Mucosa of gallbladder (tissue), 1 donor: ENCODE data around the gene CAMK2A. TPM values are rescaled to one million over a fixed set of nuclear protein-coding genes. Genes with fewer than 3 reads are reported as not detected.
"Not testable (repeated sequence)": the region's sequence is repeated elsewhere in the genome, so short reads cannot be mapped to it uniquely, and the experiment has no call there.

Experiments
- DNase-seq: peaks from one replicate; pipeline ENCODE4 v3.0.0-alpha.2; 2020; ENCODE audit warnings: low spot score
- total RNA-seq: library from RNA; stranded (reverse); gene quantifications from one replicate; pipeline ENCODE4 v1.2.1, GENCODE V29; 2021
- donor health status: DM: no; HTN: no; CAD: no.

Gene CAMK2A
- total RNA-seq, 1 donor from 2014 or later, result 5.0 TPM

GRCh38 chr5:150255659-150256409 is 33.7 kb downstream of the CAMK2A start:
- DNase-seq, result no peak

DNA sequence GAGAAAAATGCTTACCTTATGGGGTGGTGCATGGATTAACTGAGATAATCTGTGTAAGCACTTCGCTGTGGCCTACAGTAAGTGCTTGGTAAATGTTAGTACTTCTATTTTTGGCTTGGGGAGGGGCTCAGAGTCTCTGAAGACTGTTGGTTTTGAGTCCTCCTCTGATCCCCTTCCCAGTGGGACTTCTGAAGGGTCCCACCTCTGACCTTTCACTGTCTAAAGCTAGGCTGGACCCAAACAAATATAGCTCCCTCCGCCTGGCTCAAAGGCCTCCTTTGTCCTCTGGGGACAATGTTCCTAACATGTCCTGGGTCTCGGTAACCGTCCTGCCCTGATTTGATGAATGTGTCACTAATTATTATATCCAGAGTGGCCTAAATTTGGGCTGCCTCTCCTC is 34.8 kb downstream of the CAMK2A start:
- DNase-seq, result no peak

- DNase-seq, result no peak
These were observed 35.2 kb downstream of the CAMK2A start for GRCh38 chr5:150254363-150254762.

- DNase-seq, result no peak
These were observed 36.0 kb downstream of the CAMK2A start for GRCh38 chr5:150253416-150254208.

DNA sequence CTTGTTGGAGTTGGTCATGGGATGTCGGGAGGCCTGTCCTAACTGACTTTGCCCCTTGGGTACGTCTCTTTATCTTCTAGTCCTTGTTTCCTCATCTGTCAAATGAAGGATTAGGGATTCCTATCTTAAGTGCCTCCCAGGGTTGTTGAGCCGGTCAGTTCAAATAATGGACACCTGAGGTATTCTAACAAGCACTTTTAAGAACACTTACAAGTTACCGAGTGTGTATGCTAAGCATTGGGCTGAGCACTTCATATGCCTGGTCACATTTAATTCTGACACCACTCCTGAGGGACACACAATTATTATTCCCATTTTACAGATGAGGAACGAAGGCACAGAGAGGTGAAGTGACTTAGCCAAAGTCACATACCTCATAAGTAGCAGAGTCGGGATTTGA is 37.1 kb downstream of the CAMK2A start:
- DNase-seq, result no peak

DNA sequence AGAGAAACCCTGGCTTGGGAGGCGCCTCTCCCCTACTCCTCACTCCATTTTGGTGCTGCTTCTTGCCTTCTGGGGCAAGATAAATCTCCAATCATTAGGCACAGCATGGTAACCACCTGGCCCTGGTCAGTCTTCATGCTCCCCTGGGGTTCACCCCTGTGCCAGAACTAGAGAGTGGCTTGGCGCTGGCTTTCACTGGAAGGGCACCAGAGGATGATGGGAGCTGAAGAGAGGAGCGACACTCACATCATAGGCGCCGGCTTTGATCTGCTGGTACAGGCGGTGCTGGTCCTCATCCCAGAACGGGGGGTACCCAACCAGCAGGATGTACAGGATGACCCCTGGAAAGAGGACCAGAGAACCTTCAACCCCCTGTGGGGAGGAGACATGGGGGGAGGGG is 38.1 kb downstream of the CAMK2A start:
- DNase-seq, result no peak

GRCh38 chr5:150249744-150250143 is 39.8 kb downstream of the CAMK2A start:
- no peak for DNase-seq

- DNase-seq, result no peak
These were observed 40.6 kb downstream of the CAMK2A start for GRCh38 chr5:150248946-150249345.

GRCh38 chr5:150248493-150248892 is 41.1 kb downstream of the CAMK2A start:
- DNase-seq, result not testable (repeated sequence)

DNA sequence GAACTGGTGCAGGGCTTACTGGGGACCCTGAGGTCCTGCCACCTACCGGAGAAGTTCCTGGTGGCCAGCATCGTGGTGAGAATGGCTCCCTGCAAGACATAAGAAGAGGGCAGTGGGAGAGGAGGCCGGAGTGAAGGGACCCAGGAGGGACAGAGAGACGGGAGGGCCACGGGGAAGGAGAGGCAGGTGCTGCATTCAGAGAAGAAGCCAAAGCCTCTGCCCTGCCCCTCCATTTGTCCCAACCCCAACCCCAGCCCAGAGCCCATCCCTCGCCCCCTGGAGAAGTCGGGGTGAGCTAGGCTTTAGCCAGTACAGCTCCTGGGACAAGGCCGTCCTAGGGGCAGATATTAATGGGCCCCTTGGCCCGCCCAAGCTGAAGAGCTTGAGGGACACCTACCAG is 41.8 kb downstream of the CAMK2A start:
- DNase-seq, result no peak

DNA sequence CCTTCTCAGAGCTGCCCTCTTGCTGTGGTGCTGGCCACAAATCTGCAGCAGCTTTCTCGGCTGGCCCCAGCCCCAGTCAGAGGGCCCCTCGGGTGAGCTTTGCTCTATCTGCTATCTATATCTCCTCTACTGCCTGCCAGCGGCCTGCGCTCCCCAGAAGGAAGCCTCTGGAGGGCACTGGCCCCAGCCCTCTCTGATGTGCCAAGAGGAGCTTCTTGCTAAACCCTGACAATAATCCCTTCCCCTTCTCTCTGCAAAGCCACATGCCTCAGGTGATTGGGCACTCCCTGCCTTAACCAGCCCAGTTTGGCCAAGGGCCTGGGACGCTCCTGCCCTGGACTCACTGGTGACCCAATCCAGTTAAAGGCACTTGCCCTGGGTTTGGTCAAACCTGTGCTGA is 42.7 kb downstream of the CAMK2A start:
- DNase-seq, result no peak

GRCh38 chr5:150246429-150246828 is 43.1 kb downstream of the CAMK2A start:
- no peak for DNase-seq

DNA sequence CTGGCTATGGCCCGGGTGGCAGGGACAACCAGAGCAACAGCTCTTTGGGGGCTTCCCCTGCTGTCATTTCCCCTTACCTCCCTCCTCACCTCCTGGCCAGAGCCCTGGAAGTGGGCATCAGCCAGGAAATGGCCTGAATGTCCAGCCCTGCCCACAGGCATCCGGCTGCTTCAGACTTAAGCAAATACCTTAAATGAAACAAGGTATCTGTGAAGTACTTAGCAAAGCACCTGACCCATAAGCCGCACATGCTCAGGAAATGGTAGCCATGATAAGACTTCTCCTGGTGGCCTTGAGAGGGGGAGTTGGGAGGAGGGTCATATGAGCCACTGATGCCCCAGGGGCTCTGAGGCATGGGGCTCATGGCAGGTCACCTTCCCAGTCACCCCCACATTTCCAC is 43.8 kb downstream of the CAMK2A start:
- no peak for DNase-seq

DNA sequence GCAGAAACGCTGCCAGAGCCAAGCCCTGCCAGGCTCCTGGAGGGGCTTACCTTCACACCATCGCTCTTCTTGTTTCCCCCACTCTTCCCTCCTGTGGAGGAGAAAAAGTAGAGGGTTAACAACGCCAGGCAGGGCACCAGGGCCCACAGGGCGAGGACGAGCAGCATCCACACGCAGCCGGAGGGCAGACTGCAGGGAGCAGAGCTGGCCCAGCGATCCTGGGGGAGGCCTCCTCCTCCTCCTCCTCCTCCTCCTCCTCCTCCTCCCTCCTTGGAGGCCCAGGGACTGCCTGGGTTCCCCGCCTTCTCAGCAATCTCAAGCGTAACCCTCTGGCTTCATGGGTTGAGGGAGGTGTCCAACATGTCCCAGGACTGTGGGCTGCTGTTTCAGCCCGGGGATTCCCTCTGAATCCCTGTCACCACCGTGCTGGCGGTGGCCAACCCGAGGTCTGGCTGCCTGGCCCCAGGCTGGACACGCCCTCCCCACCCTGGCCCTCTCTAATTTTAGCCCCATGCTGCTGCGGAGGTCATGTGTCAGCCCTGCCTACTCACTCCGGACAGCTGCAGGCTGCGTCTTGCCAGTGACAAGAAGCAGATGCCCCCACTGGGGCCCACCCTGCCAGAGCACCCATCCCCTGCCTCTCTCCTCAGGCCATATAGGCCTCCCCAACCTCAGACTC is 44.3 kb downstream of the CAMK2A start:
- DNase-seq, result peak; percentile 31

DNA sequence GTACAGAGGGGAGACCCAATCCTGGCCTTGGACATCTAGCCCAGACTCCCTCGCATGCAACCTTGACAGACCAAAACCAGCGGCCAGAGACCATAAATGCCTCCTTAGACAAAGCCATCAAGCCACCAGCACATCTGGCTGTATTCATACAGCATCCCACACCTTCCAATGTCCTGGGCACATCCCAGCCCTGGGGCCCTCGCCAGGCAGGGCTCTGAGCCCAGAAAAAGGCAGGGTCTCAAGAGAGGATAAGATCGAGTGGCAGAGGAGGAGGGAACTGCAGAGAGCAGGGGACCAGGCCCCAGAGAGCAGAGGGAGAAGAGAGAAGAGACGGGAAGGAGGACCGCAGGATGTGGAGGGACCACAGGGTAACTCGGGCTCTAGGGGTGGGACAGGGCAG is 45.4 kb downstream of the CAMK2A start:
- no peak for DNase-seq

- DNase-seq, result no peak
These were observed 46.0 kb downstream of the CAMK2A start for GRCh38 chr5:150243590-150243989.

DNA sequence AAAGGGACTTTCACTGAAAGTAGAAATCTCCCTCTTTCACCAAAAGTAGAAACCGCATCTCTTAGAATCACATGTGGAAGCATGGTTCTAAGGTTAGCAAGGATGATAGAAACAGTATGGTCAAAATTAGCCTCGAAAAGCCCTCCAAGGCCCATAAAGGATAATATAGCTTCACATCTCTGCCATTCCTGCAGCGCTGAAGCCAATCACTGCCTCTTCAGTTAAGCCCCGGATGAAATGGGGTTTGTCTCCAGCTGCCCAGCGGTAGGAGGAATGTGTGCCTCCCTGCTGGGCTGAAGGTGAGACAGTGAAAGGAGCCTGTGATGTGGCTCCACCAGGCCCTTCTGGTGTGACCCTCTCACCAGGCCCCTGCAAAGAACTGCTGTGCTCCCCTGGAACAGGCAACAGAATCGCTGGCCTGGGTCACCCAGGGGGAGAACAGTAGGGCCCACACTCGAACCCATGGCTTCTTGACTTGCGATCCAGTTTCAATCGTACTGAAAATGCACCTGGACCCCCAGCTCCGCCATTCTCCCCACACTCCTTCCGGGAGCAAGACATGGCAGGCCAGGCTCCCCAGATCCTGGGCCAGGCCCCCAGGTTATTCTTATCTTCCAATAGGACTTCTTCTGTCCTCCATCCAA is 47.2 kb downstream of the CAMK2A start:
- DNase-seq, result no peak

DNA sequence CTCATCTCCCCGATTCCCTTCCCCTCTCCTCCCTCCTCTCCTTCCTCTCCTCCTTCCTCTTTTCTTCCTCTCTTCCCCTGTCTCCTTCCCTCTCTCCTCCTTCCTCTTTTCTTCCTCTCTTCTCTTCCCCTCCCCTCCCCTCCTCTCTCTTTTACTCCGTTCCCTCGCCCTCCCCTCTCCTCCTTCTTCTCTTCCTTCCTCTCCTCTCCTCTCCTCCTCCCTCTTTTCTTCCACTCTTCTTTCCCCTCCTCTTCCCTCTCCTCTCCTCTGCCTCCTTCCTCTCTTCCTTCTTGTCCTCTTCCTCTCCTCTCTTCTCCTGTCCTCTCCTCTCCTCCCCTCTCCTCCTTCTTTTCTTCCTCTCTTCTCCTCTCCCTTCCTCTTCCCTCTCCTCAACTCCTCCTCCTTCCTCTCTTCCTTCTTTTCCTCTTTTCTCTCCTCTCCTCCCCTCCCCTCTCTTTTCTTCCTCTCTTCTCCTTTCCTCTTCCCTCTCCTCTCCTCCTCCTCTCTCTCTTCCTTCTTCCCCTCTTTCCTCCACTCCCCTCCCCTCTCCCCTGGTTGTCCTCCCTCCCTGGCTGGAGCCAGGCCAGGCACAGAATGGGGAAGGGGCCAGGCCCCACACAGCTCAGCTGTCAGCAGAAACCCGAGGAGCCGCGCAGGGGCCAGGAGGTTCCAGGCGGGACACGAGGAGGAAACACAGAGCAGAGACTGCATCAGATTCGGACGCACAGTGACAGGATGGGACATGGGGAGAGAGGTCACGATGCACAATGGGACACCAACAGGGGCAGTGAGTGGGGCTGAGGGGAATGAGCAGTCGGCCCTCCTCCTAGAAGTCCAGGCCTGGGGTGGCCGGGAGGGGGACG is 48.0 kb downstream of the CAMK2A start:
- no peak for DNase-seq

DNA sequence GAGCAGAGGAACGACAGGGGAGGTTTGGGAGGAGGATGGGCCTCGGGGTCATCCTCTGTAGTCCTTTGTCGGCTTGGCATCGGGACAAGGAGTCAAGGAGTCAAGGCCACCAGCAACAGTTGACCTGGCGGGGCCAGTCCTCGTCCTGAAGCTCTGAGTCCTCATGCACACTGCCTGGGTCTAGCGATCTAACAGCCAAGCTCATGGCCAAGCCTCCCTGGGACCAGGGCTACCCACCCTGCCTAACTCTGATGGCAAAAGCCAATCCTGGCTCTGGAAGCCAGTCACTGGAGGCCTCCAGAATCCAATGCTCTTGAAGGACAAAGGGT is 49.8 kb downstream of the CAMK2A start:
- no peak for DNase-seq

GRCh38 chr5:150239099-150239793 is 50.3 kb downstream of the CAMK2A start:
- no peak for DNase-seq

DNA sequence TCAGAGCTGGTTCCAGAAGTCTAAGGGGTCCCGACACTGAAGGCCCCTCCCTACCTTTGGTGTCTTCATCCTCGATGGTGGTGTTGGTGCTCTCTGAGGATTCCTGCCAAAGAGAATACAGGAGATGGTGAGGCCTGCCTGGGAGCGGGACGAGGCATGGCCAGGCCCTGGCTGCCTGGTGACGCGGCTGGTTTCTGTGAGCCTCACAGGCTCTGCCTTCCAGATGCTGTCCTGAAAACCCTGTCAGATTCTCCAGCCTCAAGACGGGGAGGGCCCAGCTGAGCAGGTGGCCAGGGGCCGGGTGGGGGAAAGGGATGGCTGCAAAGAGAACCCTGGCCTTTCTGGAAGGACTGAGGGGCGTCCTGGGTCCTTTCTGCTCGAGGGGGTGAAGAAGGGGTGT is 50.9 kb downstream of the CAMK2A start:
- no peak for DNase-seq
